RCC 7860 (cell line): ENCODE measurements around the gene GCHFR.

Experiments
- DNase-seq: peaks from one replicate; pipeline ENCODE4 v3.0.0-alpha.2; 2015; ENCODE audit warnings: low spot score
- FAIRE-seq: peaks from 2 replicates; lab custom pipeline; 2012; peaks lifted over from hg19 to GRCh38; lab: Jason Lieb, UNC

The GCHFR gene

DNA sequence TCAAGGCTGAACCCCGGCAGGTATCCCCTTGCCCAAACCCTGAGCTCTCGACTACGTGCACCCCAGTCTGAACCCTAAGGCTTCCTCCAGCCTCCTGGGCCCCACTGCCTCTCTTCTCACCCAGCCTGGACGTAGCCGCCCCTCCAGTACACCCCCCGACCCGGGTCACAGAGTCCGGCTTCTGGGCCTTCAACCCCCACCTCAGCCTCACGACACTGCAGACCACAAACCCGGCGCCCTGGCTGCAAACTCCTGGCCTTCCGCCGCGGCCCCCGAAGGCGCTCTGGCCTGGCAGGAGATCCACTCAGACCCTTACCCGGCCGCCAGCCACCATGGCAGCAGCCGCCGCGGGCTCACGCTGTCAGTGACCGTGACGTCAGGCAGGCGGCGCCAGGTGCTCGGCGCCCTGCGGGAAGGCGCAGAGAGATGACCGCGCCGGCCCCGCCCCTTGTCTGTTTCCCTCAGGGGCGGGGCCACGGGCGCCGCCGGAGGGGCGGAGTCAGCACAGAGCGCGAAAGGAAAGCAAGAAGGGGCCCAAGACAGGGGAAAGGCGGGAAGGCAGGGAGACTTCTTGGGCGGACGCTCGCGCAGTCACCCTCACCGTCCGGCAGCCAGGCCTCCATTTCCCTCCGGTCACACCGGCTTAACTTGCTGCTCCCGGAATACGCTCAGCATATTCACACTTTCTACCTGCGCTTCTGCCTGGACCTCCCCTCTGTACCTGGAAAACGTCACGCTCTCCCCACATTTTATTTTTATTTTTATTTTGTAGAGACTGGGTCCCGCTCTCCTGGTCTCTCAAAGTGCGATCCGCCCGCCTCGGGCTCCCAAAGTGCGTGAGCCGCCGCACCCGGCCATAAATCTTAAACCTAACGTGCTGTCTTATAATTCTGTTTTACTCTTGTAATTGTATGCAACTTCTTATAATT lies 8.7 kb upstream of the GCHFR start, which contains the start of gene RMDN3:
Gene RMDN3 (minus strand): TSS at position 372 of the 929 bp plus-strand sequence. CDS start 471 bp downstream, outside the sequence.
- FAIRE-seq (no peak), DNase-seq (peak; percentile 81)

DNA sequence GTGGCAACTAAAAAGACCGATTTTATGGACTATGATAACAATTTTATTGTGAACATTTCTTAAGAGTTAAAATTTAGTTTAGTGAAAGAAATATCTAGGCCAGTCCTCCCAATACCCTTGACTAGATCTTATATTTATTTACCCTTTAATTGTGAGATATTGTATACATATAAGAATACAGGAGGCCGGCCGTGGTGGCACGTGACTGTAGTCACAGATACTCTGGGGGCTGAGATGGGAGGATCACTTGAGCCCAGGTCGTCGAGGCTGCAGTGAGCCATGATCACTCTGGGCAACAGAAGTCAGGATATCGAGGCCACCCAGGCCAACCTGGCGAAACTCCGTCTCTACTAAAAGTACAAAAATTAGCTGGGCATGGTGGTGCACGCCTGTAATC lies 8.1 kb upstream of the GCHFR start:
- DNase-seq (no peak), FAIRE-seq (no peak)

DNA sequence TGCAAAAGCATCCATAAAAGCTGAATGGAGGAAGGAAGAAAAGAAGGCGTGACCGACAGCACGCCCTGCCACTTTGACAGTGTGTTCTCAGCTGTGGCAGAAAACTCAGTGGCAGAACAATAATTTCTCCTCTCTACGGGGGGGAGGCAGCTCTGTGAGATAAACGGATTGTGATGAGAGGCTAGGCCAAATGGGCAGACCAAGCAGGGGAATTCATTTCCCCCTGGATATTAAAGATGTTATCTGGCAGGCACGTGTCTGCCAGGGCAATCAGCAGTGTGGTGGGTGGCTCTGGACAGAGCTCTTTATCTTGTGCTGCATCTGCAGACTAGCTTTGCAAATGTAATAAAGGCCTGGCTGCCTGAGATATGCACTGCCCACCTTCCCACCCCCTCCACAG lies 6.9 kb upstream of the GCHFR start:
- FAIRE-seq (no peak), DNase-seq (no peak)

DNA sequence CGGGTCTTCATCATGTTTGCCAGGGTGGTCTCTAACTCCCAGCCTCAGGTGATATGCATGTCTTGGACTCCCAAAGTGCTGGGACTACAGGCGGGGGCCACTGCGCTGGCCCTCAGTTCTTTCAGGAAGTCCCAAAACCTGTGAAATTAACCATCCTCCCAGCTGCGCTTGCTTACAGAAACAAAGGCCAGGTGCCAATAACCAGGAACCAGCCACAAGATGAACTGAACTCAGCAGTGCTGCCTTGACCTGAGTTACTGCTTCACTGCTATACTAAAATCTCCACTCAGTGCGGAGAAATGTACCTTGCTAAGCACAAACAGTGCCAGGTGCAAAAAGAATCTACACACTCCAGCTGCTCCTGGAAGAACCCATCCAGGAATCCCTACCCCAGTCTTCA lies 3.9 kb upstream of the GCHFR start:
- FAIRE-seq (no peak), DNase-seq (no peak)

DNA sequence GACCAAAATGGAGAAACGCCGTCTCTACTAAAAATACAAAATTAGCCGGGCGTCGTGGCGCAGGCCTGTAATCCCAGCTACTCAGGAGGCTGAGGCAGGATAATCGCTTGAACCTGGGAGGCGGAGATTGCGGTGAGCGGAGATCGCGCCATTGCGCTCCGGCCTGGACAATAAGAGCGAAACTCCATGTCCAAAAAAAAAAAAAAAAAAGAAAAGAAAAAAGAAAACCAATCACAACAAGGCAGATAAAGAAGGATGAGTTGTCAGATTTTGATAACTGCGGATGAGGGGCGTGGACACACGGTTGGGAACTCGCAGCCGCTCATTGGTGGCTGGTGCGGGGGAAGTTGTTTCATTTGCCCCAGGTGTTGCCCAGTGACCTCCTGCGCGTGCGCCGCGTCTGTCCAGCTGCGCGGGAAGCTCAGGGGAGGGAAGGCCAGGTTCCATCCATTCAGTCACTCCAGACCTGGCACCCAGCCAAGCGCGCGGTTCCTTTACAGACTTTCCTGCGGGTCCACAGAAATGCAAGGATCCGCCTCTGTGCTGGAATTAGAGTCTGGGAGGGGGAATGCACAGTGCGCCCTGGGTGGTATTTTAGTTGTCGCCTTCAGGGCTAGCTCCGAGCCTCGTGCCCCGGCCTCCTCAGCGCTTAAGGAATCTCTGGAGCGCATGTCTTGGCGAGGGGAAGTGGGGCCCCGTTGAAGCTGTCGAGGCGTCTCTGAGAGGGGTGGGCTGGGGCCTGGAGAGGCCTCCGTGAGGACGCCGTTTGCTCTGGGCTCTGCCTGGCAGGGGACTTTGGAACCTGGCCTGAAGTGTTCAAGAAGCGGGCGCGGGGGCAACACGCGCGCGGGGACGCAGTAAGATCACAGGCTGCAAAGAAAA lies 708 bp upstream of the GCHFR start:
- no peak for FAIRE-seq
- DNase-seq: no peak

DNA sequence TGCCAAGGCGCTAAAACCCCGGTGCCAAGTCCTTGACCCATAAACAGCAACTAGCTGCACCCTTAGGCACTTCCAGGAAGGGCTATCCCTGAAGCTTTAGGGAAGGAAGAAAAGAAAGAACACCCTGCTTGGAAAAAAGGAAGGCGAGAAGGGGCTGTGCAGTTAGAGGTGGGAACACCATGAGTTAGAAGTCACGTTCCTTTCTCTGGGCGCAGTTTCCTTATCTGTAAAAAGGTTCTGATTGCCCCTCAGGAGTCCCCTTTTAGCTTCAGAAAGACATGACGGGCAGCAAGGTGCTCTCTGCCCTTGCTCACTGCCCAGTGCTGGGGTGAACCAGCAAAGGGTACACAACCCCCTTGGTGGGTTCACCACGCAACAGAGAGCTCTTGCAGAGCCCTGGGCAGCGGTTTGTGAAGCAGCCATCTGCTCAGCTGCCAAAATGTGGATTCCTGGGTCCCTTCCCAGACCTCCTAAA lies 798 bp downstream of the GCHFR start:
- FAIRE-seq (no peak), DNase-seq (no peak)

DNA sequence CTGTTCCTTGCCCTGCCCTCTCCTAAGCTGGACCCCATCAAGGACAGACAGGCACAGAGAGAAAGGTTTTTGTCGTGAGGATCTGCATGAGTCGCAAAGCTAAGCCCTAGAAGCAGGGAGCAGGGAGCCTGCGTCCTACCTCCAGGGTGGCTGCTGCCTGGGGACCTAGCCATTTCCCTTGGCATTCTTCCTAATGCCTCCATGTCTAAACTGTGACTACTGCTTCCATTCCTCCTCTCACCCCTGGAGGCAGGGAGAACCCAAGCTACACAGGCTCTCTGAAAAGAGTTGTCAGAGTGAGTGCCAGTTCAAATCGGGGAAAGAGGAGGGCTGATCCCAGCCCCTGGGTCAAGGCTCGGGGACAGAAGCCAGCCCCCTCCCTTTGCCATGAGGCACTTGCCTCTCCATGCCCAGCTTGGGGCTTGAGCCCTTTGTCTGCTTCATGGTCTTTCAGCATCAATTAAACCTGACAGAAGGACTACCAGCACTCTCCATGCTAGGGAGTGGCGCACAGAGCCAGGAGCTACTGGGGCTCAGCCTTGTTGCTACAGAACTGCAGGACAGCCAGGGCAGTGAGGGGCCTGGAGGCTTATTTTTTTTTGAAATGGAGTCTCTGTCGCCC lies 2.4 kb downstream of the GCHFR start:
- FAIRE-seq: no peak
- no peak for DNase-seq

DNA sequence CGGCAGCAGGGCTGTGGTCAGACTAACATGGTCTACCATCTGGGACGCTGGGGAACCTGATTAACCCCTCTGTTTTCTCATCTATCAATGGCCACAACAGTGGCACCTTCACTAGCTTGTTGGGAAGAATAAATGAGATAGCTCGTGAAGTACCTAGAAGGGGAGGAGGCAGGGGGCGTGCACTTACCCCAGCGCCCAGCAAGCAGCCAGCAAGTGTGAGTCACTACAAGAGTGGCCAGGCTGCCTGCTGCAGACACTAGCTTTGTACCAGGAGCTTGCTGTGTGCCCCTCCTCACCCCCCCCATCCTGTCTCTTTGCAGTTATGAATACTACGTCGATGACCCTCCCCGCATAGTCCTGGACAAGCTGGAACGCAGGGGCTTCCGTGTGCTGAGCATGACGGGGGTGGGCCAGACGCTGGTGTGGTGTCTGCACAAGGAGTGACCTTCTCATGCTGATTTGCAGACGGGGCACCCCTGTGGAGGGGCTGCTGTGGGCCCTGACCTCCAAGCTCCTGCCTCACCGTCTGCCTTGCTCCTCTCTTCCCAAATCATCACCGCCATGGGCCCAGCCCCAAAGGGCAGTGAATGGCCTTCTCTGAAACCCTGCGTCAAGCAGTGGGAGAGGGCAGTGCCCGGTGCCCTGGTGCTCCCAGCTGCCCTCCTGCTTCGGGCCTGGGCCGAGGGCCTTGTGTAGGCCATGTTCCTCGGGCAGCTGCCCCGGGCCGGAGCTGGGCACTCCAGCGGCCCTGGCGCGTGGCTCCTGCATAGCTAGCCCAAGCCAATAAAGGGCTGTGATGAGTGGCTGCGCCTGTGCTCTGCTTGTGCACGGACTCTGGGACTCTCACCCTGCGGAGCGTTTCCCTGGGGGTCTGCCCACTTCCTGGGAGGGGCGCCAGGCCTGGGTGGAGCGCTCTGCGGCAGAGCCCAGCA lies 3.3 kb downstream of the GCHFR start:
- no peak for FAIRE-seq
- peak; percentile 42 for DNase-seq

DNA sequence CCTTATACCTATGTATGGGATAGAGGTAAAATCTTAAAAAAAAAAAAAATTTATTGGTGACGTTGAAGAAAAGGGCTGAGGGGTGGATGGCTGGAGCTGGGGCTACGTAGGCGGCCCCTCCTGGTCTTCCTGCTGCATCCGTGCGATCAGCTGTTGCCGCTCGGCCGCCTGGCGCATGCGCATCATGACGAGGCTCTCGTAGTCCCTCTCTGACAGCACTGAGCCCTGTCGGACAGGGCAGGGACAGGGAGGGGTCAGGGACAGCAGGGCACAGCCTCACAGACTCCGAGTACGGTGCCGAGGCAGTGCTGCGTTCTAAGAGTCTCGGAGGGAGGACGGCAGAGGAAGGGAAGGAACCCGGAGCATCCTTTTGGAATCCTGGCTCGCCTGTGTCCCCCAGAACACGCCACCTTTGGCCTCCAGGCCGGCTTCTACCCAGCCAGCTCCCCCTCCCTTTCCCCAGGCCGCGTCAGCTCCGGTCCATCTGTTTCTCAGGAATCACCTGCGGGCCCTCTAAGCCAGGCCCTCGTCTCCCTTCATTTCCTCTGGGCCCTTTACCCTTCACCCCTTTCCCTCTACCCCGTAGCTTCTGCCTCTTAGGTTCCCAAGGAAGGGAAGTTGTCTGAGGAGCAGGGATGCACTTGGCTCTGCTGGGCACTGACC lies 4.1 kb downstream of the GCHFR start:
- DNase-seq: no peak
- FAIRE-seq: no peak

DNA sequence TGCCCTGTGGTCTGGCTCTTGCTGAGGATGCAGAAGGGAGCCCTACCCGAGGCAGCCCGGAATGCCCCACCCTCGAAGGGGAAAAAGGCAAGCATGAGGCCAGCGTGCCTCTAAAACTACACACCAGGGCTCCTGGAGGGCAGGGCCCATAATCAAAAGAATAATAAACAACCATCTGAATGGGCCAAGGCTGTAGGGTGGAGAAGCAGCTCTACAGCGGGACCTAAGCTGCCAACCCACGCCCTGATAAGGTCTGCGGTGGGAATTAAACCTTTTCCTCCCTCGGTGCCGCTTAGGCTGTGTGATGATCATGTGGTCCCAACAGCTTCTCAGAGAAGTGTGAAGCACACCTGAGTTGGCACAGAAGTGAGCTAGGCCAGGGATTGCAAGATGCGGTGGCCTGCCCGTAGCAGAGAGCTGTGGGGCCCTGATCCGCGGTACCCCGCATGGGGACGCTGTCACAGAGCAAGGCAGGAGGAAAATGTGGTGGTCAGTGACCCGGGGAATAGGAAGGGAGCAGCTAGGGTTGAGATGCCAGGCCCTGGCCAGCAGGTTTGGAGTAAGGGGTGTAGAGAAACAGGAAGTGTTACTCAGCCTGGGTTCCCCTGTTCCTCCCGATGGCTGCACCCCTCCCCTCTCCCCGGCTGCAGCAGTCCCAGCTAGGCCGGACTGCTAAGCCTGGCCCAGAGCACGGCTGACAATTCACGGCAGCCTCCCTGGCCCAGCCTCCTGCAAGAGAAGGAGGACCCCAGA lies 4.8 kb downstream of the GCHFR start:
- FAIRE-seq (no peak), DNase-seq (no peak)

DNA sequence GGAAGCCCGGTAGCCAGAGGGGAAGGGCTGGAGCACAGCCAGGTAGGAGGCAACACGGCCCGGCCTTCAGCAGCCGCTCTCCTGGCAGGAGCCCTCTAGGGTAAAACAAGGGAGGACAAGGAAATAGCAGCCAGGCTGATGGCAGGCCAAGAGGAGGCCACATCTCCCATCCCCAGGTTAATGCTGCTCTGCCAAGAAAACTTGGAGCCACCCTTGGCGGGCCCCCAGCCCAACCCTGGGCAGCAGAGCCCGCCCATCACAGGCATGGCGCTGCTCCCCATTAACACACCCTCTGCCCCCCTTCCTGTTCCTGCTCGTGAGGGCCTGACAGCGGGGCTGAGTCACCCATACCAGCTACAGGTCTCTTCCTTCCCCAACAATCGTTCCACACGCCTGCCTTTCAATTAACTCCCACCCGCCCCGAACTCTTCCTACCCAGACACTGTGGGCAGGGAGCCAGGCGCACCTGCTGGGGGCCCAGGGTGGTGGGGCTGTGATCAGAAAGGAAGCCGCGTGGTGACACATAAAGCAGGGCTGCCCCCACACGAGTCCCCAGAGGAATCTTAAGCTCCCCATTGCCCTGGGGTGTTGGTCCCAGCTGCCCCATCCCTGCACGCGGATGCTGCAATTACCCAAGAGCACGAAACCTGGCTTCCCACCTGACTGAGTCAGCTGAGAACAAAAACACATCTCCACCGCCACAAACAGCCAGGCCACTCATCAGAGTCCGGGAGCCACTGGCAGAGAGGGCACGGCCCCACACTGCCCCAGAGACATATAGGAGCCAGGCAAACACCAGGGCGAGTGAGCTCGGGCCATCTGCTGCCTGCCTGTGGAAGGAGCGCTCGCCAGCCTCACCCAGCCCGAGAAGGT lies 5.6 kb downstream of the GCHFR start, which contains the start of gene C15orf62:
Gene C15orf62 (plus strand): TSS at position 707 of the 873 bp plus-strand sequence. CDS start 516 bp downstream, outside the sequence.
- FAIRE-seq: no peak
- DNase-seq: peak; percentile 69

DNA sequence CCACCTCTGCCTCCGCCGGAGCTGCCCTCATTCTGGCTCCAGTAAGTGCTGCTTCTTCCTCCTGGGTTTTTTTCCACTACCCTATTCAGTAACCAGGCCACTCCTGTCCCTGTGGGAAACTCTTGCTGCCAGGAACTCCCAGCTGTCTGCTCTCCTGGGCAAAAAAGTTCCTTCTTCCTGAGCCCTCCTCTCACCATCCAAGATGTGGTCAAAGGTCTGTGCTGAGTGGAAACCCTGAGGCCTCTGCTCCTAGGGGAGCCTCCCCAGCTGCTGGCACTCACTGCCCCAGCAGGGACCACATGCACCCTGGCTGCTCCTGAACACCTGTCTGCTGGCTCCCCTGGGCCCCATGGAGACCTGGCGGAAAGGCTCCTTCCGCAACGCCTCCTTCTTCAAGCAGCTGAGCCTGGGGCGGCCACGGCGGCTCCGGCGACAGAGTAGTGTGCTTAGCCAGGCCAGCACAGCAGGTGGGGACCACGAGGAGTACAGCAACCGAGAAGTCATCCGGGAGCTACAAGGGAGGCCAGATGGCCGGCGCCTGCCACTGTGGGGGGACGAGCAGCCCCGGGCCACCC lies 6.4 kb downstream of the GCHFR start:
- no peak for DNase-seq
- no peak for FAIRE-seq

DNA sequence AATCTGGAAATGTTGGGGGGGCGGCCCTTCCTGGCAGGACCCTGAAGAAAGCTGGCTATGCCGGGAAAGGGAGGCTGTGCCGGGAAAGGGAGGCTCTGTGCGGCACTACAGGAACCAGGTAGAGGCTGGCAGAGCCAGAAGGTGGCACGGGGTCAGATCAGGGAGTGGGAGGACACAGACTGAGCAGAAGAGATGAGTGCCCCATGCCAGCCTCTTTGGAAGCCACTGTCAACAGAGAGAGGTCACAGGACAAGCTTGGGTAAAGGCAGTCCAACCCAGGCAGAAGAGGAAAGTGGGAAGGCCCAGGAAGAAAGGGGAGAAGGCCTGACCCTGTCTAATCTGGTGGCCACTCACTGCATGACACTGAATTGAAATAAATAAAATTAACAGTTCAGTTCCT lies 7.4 kb downstream of the GCHFR start:
- FAIRE-seq: no peak
- no peak for DNase-seq

DNA sequence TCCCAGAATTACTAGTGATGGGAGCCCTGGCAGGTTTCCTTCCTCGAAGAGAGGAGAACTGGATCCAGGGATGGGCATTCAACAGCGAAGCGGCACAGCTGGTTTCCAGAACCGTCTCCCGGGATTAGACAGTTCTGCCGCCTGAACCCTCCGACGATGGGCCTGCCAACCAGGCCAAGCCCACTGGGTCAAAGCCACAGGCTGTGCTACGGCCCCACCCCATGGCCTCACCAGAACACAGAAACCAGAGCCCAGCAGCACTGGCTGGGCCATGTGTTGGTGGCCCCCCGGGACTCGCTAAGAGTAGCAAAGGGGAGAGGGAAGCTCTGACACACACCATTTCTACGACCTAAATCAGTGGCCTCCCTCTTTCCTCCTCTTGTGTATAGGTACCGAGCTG lies 8.1 kb downstream of the GCHFR start:
- FAIRE-seq (no peak), DNase-seq (no peak)

DNA sequence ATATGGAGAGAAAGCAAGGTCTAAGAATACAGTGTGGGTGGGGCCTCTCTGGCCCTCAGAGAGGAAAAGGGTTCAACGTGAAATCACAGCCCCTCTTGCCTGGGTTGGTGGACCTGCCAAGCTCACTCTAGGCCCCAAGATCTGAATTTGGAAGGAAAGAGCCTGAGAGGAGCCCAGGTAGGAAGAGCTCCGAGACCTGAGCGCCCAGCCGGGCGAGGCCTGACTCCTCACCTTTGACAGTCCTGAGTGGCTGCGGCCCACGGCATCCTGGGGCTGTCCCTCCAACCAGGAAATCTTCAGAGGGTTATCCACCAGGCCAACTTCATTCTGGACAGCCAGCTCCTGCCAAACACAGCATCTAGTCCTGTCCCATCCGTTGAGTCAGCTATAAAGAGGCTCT lies 9.6 kb downstream of the GCHFR start:
- DNase-seq (no peak), FAIRE-seq (no peak)

DNA sequence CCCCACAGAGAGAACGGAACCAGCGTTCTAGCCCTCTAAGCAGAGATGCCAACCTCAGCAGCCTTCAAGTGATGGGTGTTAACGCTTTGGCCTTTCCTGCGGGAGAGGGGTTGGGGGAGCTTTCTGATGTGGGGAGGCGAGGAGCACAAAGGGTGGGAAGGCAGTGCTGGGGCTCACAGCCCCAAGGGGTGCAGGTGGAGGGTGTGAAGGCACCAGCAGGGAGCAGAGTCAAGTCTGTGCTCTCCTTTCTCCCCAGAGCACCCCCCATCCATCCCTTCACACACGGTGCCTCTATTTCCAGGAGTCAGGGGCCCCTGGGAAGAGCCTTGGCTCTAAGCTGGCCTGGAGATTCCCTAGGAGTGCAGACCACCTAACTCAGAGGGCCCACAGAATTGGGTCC lies 10.0 kb downstream of the GCHFR start:
- no peak for DNase-seq
- no peak for FAIRE-seq

DNA sequence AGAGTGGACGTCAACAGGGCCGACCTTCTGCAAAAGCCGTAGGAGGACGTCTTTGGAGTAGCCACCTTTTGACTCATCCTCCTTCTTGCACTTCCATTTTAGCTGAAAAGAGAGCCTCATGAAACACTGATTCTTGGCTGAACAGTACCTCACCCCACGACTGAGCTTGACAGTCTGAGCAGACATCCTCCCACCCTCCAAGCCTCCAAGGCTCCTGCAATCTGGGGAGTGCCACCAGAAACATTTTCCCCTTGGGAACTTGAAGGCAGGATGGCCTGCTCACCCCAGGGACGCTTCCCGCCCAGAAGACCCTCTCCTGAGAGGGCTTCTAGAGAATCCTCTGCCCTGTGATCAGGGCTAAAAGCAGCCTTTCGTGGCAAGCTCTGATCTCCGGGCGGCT lies 11.1 kb downstream of the GCHFR start:
- DNase-seq: no peak
- no peak for FAIRE-seq
